Pancreas (tissue), 10 donors: ENCODE measurements around the gene DNMBP. TPM values are rescaled to one million over a fixed set of nuclear protein-coding genes. Genes with fewer than 3 reads are reported as not detected.

ENCODE experiments used
- ATAC-seq, 4 donors: fragments of 200-7000 bp; cut with Tn5 transposase; one replicate each; pipeline versions ENCODE4 v1.8.0 to v1.9.1; 2020; ENCODE audit warnings: mild to moderate bottlenecking in 4 of 4, moderate library complexity in 4 of 4
- DNase-seq, 6 donors: peaks; one replicate each; pipeline ENCODE4 v3.0.0-alpha.2; 2020
- FAIRE-seq: peaks from 2 replicates; lab custom pipeline; 2012; peaks lifted over from hg19 to GRCh38; lab: Jason Lieb, UNC
- H3K27ac ChIP-seq, 4 donors: fragments of 200-600 bp; sonication (generic); 1 replicate in 3 of 4; 2 replicates in 1 of 4; pipeline versions ENCODE4 v1.5.0 to v1.8.0; 2020
- H3K27me3 ChIP-seq, 4 donors: fragments of 200-600 bp; one replicate each; pipeline ENCODE4 v1.8.0; 2021
- H3K36me3 ChIP-seq, 3 donors: fragments of 200-600 bp; sonication (generic) in 1 of 3; one replicate each; pipeline versions ENCODE4 v1.5.0 to v1.8.0; 2020 to 2021
- H3K4me1 ChIP-seq, 3 donors: fragments of 200-600 bp; one replicate each; pipeline ENCODE4 v1.8.0; 2021
- H3K4me3 ChIP-seq, 4 donors: fragments of 200-600 bp; sonication (generic) in 2 of 4; one replicate each; pipeline versions ENCODE4 v1.5.0 to v1.8.0; 2020 to 2021
- H3K9me3 ChIP-seq, 4 donors: fragments of 200-600 bp; one replicate each; pipeline ENCODE4 v1.8.0; 2021
- WGBS, 2 donors: extraction: QIAGEN DNeasy Blood & Tissue Kit; methylation state at CpG; one replicate each; pipeline ENCODE4 v1.1.7; 2013; 5-methylcytosine and 5-hydroxymethylcytosine counted together
- intact Hi-C, 3 donors: fragments of 100-400 bp; cut with DNase I; formaldehyde crosslinking; loops; one replicate each; pipeline versions ENCODE4 v1.11.1 to v1.14.2; 2022
- polyA plus RNA-seq, 2 donors: library from polyadenylated mRNA; stranded (reverse); fragments of 200-250 nt; gene quantifications; one replicate each; pipeline ENCODE4 v1.2.3, GENCODE V29; 2013
- total RNA-seq, 6 donors: library from RNA; stranded (reverse); fragmentation: NEBNext Ultra II Directional in 4 of 6; extraction: Animal tissue kit (Norgen Biotek cat#: 25700) in 4 of 6; gene quantifications; one replicate each; pipeline versions ENCODE4 v1.2.1 to v1.2.4, GENCODE V29; 2021 to 2023
- TF ChIP-seq, protein P1 (sequence below), 4 donors: fragments of 200-600 bp; sonication (generic) in 3 of 4; IDR thresholded peaks; one replicate each; pipeline versions ENCODE4 v1.5.0 to v1.8.0; 2021; ENCODE audit warnings: antibody characterized with exemption in 4 of 4
- donor health status: healthy with polysubstance abuse.
- donor health status: DM: no; HTN: no; CAD: no; lungs with moderate emphysema.
- donor health status: DM: no; HTN: no; CAD: no.
- donor health status: control.
- donor health status: control.
- donor health status: Bipolar disorder and iron deficiency.
- donor health status: DM: yes; HTN: yes; CAD: no.
- donor health status: DM: no; HTN: no; CAD: no.
- donor health status: DM: no; HTN: no; CAD: no.
- donor health status: DM: yes; HTN: yes; CAD: no.

DNMBP gene
- total and polyA plus RNA-seq, 8 donors = 8.9 to 17.9 (median 11.2) TPM

DNA sequence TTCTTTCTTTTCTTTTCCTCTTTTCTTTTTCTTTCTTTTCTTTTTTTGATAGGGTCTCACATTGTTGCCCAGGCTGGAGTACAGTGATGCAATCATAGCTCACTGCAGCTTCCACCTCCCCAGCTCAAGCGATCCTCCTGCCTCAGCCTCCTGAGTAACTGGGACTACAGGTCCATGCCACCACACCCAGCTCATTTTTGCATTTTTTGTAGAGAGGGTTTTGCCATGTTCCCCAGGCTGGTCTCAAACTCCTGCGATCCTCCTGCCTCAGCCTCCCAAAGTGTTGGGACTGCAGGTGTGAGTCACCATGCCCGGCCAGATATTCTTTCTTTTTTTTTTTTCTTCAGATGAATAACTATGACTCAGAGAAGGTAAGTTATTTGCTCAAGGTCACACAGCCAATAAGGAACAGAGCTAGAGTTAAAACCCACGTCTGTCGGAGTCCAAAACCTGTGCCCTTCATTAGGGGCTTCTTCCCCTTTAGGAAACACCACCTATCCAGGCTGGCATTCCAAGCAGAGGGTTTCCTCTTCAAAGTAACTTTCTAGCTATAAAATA lies 28.1 kb upstream of the DNMBP start:
- no peak overlapping the region for H3K4me3 ChIP-seq
- ATAC-seq (no peak), DNase-seq (no peak), FAIRE-seq (no peak)
- WGBS, 2 donors = 72 to 76% methylated on average over 5 of the region's 5 CpGs
- TF ChIP-seq, protein P1, sequence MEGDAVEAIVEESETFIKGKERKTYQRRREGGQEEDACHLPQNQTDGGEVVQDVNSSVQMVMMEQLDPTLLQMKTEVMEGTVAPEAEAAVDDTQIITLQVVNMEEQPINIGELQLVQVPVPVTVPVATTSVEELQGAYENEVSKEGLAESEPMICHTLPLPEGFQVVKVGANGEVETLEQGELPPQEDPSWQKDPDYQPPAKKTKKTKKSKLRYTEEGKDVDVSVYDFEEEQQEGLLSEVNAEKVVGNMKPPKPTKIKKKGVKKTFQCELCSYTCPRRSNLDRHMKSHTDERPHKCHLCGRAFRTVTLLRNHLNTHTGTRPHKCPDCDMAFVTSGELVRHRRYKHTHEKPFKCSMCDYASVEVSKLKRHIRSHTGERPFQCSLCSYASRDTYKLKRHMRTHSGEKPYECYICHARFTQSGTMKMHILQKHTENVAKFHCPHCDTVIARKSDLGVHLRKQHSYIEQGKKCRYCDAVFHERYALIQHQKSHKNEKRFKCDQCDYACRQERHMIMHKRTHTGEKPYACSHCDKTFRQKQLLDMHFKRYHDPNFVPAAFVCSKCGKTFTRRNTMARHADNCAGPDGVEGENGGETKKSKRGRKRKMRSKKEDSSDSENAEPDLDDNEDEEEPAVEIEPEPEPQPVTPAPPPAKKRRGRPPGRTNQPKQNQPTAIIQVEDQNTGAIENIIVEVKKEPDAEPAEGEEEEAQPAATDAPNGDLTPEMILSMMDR (IDR thresholded peaks at IDR 0.05) = no peak
- H3K27ac ChIP-seq = no peak overlapping the region
- intact Hi-C loops = no loop called here
- H3K4me1 ChIP-seq = no peaks in the 10 kb centered on the region
- no peaks in the 10 kb centered on the region for H3K27me3 ChIP-seq
- H3K9me3 ChIP-seq = no peaks in the 10 kb centered on the region
- H3K36me3 ChIP-seq = no peaks in the 10 kb centered on the region

DNA sequence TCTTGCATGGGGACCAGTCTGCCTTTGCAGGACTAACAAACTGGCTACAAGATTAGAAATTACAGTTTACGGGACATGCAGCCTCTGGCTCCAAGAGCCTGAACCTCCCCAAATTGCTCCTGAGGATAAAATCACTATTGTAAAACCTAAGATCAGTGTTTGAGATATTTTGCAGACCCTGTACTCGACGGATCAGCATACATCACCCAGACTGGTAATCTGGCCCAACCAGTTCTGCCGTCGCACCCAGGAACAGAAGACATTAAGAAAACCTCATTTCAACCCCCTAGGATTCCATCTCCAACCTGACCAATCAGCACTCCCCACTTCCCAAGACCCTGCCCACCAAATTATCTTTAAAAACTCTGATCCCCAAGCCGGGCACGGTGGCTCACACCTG lies 27.1 kb upstream of the DNMBP start:
- no peaks in the 10 kb centered on the region for H3K27me3 ChIP-seq
- DNase-seq (no peak), ATAC-seq (no peak), FAIRE-seq (no peak)
- 68 to 74% methylated on average over 7 of the region's 7 CpGs for WGBS, 2 donors
- no peaks in the 10 kb centered on the region for H3K4me1 ChIP-seq
- no peak overlapping the region for H3K27ac ChIP-seq
- H3K9me3 ChIP-seq = no peaks in the 10 kb centered on the region
- TF ChIP-seq, protein P1 (IDR thresholded peaks at IDR 0.05) = no peak
- intact Hi-C loops = no loop called here
- no peaks in the 10 kb centered on the region for H3K36me3 ChIP-seq
- H3K4me3 ChIP-seq = no peak overlapping the region

DNA sequence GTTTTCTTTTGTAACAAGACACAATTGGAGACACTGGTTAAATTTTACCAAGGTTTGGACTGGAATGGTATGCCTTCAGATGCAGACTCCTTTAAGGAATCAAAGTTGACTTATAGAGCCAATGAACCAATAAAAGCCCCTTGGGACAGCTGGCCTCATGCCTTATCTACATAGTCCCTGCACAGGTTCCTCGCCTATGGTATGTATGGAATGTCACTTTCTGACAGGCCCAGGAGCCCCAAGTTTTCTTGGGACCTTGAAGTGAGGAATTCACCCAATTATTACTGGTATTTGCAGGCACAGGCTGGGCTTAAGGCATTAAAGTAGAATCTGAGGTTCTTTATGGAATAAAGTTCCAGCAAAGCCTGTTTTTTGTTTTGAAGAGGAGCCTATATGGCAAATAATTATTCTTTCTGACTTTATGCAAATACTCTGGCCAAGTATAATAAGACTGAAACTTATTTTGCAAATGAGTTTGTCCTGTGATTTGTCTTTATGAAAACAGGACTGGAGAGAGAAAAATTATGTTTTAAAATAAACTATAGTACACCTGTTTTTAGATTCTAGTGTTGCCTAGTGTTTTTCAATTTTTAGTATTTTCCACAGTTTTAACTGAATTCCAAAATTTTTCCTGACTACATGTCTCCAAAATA lies 24.1 kb upstream of the DNMBP start:
- H3K9me3 ChIP-seq = no peaks in the 10 kb centered on the region
- H3K27ac ChIP-seq = no peak overlapping the region
- DNase-seq (no peak), FAIRE-seq (no peak), ATAC-seq (no peak)
- no peaks in the 10 kb centered on the region for H3K4me1 ChIP-seq
- WGBS, 2 donors = 73 to 85% methylated on average over 1 of the region's 1 CpG
- no peaks in the 10 kb centered on the region for H3K27me3 ChIP-seq
- no peaks in the 10 kb centered on the region for H3K36me3 ChIP-seq
- no peak overlapping the region for H3K4me3 ChIP-seq
- intact Hi-C loops = no loop called here
- TF ChIP-seq, protein P1 (IDR thresholded peaks at IDR 0.05) = no peak

GRCh38 chr10:100027416-100027815 lies 17.7 kb upstream of the DNMBP start:
- ATAC-seq (no peak), FAIRE-seq (no peak), DNase-seq (no peak)
- H3K27me3 ChIP-seq = no peaks in the 10 kb centered on the region
- 96 to 98% methylated on average over 1 of the region's 1 CpG for WGBS, 2 donors
- intact Hi-C loops = no loop called here
- no peak overlapping the region for H3K4me3 ChIP-seq
- H3K9me3 ChIP-seq = no peaks in the 10 kb centered on the region
- H3K4me1 ChIP-seq = no peaks in the 10 kb centered on the region
- H3K27ac ChIP-seq = no peak overlapping the region
- TF ChIP-seq, protein P1 (IDR thresholded peaks at IDR 0.05) = no peak
- no peaks in the 10 kb centered on the region for H3K36me3 ChIP-seq

GRCh38 chr10:100025576-100025975 lies 15.8 kb upstream of the DNMBP start:
- Histone ChIP-seq H3K36me3 (no peaks in the 10 kb centered on the region), H3K4me1 (no peaks in the 10 kb centered on the region), H3K27ac (no peak overlapping the region), H3K4me3 (no peak overlapping the region), H3K27me3 (no peaks in the 10 kb centered on the region), H3K9me3 (no peaks in the 10 kb centered on the region)
- 80 to 88% methylated on average over 5 of the region's 5 CpGs for WGBS, 2 donors
- DNase-seq (no peak), ATAC-seq (no peak), FAIRE-seq (no peak)
- intact Hi-C loops = no loop called here
- TF ChIP-seq, protein P1 (IDR thresholded peaks at IDR 0.05) = no peak
